Mucosa of gallbladder (tissue), 1 donor: ENCODE results near the gene MAT1A. TPM values are rescaled to one million over a fixed set of nuclear protein-coding genes. Genes with fewer than 3 reads are reported as not detected.
"Not testable (repeated sequence)": the region's sequence is repeated elsewhere in the genome, so short reads cannot be mapped to it uniquely, and the experiment has no call there.

Source experiments
- DNase-seq: peaks from one replicate; pipeline ENCODE4 v3.0.0-alpha.2; 2020; ENCODE audit warnings: low spot score
- total RNA-seq: library from RNA; stranded (reverse); gene quantifications from one replicate; pipeline ENCODE4 v1.2.1, GENCODE V29; 2021
- donor health status: DM: no; HTN: no; CAD: no.

The MAT1A gene
- total RNA-seq, 1 donor from 2014 or later, result 0.98 TPM

DNA sequence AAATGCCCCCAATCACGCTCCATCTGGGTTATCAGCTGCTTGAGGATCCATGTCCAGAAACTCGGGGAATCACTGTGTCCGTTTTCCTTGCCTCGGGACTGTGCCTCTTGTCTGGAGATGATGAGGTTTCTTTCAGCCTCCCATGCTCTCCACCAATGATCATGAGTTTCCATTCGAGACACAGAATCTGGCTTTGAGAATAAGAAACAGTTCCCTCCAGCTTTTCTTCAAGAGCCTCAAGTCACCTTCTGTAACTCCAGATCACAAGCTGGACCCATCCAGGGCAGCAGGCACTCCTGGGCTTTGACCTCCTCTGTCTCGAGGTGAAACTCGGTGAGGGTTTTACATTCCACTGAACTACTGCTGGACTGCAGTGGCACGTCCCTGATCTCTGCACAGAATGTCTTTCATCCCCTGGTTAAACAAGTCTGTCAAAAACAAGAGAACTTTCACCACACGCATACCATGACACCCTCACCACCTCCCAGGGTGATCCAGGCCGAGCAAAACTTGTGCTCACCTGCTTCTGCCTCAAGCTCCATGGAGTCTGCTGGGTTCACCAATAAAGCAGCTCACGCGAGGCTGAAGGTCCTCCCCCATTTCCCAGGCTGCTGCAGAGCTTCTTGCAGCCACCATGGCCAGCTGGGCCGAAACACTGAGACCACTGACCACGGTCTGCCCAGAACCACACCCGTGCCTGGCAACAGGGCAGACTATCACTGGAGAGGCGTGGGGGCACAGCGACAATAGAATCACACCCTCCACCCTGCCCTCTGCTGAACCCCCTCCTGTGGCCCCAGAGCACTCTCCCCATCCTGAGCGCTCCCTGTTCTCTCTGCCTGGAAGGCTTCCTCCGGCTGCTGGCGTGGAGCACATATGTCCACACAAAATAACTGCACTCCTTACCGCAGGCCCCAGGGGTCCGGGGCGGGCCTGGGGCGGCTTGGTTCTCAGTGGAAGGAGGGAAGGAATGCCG lies 25.1 kb downstream of the MAT1A start:
- no peak for DNase-seq

DNA sequence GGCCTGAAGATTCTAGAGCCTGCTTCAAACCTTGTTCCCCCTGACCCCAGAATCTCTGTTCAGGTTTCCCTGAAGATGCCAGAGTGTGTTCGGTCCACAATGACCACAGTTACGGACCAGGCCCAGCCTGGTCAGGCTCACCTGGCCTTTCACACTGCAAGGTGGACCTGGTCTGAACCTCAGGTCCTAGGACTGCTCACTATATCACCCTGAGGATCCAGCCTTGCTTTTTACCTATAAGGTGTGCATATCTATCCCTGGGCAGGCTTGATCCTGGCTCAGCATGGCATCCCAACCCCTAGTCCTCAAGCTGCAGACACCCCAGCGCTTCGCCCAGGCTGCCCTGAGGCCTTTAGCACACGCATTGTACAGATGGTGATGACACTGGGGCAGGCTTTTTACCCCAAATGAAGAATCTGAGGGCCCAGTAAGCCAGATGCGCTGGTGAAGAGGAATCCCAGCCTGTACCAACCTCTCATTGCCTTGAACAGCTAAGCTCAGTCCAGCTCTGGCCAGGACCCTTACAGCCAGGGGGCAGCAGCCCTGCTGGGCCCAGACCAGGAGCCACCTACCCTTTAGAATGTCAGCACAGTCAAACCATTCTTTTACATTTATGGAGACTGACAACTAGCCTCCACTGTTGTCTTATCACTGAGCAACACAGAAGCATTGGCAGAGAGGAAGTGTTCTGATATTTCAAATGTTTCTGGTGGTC lies 28.0 kb downstream of the MAT1A start:
- DNase-seq, result no peak

DNA sequence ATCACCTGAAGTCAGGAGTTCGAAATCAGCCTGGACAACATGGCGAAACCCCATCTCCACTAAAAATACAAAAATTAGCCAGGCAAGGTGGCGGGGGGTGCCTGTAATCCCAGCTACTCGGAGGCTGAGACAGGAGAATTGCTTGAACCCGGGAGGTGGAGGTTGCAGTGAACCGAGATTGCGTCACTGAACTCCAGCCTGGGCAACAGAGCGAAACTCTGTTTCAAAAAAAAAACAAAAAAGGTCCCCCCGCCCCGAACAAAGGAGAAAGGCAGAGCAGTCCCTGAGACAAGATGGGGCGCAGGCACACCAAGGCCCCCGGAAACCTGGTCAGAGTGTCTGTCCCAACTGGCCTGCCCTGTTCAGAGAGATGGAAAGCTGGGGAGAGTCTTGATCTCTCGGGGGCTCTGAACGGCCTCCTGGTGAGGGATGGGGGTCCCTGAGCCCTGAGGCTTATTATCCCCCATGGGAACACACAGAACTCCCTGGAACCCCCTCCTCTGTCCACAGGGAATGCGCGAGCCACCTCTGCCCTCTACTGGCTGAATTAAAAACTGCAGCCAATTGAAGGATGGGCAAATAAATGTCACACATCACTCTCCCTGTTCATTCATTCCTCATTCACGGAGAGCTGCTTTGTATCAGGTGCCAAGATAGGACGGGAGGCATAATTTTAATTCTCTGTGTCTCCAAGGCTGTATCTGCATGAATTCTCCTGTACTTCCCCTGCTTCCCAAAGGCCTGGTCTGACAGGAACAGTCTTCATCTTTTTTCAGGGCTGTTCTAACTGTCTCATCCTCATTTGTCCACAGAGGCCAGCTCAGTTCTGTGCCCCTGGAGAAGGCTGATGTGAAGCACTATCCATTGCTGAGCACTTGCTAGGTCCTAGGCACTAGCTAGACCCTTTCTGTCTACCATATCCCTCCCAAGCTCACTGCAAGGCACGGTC lies 28.9 kb downstream of the MAT1A start:
- no peak for DNase-seq

DNA sequence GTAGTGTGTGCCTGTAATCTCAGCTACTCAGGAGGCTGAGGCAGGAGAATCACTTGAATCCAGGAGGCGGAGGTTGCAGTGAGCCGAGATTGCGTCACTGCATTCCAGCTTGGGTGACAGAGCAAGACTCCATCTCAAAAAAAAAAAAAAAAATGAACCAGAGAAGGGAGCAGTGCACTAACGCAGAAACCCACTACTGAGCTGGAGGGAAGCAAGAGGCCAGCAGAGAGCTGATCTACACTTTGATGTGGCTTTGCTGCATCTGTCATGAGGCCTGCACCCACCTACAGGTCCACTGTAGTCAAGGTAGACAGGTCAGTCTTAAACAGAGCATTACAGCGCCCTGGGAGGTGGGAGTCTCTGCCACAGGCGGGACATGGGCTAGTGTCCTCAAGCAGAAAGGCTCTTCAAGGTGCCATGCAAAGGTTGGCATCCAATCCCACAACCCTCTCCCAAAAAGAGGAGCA lies 30.0 kb downstream of the MAT1A start:
- no peak for DNase-seq

DNA sequence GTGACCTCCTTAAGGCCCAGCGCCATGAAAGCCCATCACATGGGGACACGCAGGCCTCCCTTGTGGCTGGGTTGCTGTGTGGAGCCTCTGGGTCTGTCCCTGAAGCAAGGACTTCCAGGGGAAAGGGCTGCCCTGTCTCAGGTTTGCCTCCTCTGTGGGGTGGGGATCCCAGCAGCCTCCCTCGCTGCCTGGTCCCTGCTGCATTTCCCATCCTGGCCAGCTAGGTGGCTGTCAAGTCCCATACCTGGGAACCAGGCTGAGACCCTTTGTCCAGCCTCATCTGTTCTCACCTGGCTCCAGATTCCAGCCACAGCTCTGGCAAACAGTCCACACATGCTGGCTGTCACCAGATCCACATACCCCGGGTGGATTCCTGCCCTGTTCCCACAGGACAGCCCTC lies 32.7 kb downstream of the MAT1A start:
- DNase-seq, result not testable (repeated sequence)

DNA sequence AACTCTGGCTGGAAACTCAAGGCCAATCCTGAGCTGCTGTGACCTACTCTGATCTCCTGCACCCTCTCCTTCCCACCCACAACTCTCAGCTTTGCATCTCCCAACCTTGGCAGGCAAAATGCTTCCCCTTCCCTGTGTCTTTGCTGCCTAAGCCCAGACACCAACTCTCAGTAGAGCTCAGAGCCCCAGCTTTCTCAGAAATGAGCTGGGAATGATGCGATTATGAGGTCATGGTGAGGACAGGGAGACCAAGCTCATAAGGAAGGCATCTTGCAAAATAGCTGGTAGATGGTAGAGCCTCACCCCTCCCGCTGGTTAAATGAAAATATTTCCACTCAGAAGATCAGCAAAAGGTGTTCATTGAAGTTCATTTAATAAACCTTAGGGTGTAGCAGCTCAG lies 34.7 kb downstream of the MAT1A start:
- DNase-seq, result not testable (repeated sequence)

DNA sequence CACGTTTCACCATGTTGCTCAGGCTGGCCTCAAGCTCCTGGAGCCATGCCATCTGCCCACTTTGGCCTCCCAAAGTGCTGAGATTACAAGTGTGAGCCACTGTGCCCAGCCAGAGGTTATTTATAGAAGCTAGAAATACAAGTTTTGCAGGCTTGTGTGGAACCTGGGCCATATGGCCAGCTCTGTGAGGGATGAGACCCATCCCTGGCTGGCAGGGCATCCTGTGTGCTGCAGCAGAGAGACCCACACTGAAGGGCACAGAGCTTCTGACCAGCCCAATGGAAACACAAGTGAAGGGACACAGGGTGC lies 35.5 kb downstream of the MAT1A start:
- not testable (repeated sequence) for DNase-seq

DNA sequence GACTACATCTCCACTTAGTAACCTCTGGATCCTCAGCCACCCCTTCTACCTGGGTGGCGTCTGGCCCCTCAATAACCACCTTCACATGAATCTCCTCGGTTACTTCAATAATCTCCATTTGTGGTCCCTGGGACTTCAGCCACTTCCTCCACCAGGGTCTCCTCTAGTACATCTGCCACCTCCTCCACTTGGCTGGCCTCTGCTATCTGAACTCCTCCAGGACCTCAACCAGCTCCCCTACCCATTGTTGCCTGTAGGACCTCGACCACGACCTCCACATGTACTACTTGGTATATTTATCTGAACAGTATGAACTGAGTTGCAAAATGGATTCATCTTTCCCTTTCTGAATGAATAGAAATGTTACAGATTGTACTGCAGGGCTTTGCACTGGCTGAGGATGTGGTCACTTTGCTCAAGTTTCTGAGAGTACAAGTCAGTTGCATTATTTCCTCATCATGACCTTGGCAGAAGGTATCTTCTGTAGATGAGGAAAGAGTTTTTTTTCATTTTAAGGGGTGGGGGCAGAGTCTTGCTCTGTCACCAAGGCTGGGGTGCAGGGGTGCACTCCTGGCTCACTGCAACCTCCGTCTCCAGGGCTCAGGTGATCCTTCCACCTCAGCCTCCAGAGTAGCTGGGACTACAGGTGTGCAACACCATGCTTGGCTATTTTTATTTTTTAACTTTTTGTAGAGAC lies 36.0 kb downstream of the MAT1A start:
- no peak for DNase-seq

DNA sequence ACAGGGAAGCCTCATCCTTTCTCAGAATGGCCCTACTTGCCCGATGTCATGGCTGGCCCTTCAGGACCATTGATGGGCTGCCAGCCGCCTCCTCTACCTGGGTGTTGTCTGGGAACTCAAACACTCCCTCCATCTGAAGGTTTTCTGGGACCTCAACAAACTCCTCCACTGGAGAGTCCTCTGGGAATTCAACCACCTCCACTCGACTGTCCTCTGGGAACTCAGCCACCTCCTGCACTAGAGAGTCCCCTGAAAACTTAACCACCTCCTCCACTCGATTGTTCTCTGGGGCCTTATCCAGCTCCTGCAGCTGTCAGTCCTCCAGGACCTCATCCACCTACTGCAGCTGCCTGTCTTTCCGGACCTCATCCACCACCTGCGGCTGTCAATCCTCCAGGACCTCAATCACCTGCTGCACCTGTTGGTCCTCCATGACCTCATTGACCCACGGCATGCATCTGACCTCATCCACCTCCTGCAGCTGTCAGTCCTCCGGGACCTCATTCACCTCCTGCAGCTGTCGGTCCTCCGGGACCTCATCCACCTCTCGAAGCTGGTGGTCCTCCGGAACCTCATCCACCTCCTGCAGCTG lies 37.1 kb downstream of the MAT1A start:
- DNase-seq, result no peak

DNA sequence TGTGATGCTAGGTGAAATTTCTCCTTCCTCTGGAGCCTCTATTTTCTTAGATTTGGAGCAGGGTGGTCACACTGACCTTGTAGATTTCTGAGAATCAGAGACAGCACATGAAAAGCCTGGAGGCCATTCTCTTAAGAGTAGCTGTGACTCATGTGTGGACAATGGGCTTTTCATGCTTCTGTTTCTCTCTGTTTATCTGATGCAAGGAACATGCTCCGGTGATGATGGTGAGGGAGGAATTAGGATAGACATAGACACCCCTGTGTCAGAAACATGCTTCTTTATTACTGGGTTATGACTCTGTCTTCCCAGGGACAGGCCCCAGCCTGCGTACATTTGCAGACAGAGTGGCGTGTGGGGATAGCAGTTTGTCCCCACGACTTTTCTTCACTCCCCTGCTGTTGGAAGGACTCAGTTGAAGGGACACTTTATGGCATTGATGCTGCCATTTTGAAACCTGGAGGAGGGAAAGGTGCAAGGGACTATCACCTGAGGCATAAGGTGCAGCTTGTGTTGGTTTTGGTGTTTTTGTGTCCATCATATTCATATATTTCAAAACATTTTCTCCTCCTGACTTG lies 37.7 kb downstream of the MAT1A start:
- DNase-seq, result not testable (repeated sequence)

DNA sequence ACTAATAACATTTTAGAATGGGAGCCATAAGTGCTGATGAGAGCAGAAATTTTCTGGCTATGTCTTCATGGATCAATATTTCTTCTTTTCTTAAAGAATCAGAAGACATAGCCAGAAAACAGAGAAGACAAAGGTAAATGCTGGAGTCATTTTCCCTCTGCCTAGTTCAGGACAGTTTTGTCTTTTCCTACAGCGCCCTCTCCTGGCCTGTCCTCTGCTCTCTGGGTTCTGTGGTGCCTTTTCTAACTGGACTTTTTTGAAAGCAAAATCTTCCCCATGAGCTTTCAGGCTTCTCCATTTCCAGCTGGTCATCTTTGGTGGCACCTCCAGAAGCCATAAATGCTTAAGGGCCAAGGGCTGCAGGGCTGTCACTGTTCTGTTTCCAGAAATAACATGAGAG lies 39.1 kb downstream of the MAT1A start:
- not testable (repeated sequence) for DNase-seq

DNA sequence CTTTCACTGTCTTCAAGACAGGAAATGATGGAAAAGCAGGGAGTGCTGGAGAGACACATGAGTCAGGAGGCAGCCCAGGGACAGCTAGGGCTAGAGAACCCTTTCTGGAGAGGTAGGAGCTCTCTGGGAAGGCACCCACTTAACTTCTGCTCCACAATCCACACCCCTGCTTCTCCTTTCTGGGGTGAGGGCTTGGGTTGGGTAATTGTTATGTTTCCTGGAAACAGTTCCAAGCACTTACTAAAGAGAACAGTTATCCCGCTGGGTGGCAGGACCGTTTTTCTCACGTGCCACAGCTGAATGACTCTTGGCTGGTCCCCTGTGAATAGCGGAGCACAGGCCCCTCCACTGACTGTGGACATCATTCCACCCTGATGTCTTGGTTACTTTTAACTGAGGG lies 39.6 kb downstream of the MAT1A start:
- DNase-seq, result not testable (repeated sequence)

DNA sequence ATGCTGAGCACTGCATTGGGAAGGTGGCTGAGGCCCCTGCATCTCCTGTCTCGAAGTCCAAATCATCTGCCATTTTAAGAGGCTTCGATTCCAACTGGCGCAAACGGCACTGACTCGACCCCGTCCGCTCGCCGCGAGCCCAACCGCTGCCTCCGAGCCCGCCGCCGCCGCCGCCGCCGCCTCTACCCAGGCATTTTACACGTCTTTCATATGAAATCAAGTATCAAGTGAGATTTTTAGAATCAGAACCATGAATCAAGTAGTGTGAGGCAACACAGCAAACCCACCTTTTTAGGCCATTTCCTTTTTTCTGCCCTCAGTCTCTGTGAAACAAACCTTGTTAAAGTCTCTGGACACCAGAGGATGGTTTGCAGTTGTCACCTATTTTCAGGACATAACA lies 41.8 kb downstream of the MAT1A start:
- DNase-seq, result not testable (repeated sequence)

DNA sequence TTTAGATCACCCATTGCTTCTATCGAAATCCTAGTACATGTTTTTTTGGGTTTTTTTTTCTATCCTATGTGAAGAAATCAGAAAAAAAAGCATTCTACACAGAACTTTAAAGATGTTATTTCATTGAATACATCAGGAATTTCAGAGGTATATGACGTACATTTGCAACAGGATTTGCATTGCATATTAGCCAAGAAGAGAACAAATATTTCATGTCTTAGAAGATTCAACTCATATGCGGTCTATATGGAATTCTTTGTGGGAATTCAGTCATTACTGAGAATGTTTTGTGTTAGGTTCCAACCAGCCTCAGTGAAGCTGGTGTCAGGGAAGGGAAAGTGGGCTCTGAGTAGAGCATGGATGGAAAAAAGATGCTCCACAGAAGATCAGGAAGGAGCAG lies 45.1 kb downstream of the MAT1A start:
- DNase-seq, result not testable (repeated sequence)

DNA sequence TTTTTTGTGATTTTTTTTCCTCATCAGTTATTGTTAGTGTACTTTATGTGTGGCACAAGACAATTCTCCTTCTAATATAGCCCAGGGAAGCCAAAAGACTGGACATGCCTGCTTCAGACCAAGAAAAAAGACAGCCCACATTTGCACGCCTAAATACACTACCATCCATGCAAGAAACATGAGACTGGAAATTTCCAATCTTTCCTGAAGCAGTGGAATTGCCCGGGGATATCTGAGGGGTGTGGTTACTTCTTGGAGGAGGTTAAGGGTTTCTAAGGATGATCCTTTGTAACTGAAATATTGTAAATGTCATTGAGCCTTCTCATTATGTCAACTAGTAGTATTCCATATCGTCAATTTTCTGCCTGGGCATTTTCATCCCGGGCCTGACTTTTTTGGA lies 47.1 kb downstream of the MAT1A start:
- DNase-seq, result not testable (repeated sequence)

DNA sequence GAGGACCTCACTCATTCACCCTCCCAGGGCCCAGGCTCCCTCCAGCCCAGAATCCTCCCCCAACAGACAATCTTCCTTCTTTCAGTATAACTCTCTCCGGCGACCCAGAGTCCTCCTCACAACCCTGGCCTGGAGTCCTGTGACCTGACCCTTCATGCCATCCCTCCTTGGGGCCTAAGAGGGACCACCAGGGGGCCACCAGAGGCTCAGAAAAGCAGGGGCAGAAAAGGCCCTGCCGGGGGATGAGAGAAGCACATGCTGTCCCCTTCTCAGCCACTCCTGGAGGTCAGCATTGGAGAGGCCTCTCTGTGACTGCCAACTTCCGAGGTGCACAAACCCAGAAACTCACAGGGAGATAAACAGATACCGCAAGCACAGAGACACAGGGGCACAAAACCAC lies 53.0 kb downstream of the MAT1A start:
- not testable (repeated sequence) for DNase-seq

DNA sequence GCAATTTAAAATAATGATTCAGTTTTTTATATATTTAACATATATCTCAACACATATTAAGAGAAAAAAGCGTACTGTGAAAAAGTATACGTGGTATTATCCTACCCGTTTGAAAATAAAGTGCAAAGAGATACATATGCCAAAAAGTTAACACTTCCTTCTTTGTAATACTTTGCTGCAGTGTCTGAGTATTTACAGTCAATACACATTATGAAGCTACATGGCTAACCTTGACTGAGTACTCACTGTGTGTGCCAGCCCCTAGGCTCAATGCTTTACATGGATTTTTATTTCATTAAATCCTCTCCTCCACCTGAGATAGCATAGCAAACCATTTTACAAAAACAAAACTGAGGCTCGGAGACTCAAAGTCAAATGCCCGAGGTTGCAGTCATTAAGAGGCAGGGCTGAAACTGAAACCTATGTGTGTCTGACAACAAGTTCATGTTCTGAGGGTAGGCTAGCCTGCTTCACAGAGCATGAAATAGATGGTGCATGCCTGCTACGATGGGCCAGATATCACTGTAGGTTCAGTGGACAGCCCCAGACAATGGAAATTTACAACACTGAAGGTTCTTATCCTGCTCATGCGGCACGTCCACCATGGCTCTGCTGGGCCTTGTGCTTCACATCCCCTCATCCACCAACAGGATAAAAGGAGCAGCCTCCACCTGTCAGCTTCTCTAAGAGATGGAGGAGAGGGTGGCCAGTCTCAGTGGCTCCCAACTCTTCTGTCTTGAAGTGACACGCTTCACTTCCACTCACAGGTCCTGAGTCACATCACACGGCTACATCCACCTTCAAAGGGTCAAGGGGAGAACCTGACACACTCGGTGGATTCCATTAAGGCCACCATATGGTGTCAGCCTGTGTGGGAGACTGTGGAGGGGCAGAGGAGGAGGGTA lies 54.9 kb downstream of the MAT1A start:
- not testable (repeated sequence) for DNase-seq

DNA sequence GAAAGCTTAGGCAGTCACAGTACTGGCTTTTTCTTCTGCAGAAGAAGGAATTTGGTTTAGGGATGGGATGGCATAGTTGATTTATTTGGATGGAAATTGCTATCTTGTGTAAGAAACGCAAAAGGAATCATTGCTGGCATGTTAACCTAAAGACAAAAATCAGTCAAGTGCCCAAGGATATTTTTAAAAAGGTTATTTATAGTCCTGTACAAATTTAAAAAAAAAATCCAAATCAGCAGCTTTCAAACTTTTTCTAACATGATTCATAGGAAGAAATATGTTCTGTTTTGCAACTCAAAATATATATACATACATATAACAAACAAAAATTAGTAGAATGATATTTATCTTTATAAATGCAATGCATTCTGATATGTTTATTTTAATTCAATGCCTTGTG lies 55.6 kb downstream of the MAT1A start:
- DNase-seq, result not testable (repeated sequence)

DNA sequence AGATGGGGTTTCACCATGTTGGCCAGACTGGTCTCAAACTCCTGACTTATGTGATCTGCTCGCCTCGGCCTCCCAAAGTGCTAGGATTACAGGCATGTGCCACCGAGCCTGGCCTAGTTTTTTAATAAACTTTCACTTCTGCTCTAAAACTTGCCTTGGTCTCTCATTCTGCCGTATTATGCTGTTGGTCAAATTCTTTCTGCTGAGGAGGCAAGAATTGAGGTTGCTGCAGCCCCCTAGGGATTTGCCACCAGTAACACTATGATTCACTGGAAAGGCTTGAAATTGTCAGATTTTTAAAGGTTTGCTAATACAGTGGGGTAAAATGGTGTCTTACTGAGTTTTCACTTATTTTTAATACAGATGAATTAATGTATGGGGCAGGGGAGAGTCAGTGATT lies 62.7 kb downstream of the MAT1A start:
- not testable (repeated sequence) for DNase-seq
